Endothelial cell of umbilical vein (primary cell): Measurements from ENCODE around the gene SIGMAR1. TPM values are rescaled to one million over a fixed set of nuclear protein-coding genes. Genes with fewer than 3 reads are reported as not detected.

Experiments used
- BruUV-seq: library from RNA; stranded (reverse); fragments of 400-500 nt; replicated peaks from 2 replicates; lab custom pipeline; 2021; lab: Mats Ljungman, UMichigan
- CTCF ChIA-PET: fragments of 300-600, 350-600 bp; sonication (Branson Sonifier 250); formaldehyde crosslinking; loops from one replicate; lab custom pipeline; 2021; ENCODE audit warnings: antibody characterized with exemption, inconsistent platforms; lab: Charles Lee
- POLR2A ChIA-PET: fragments of 300-600, 350-600 bp; sonication (Branson Sonifier 250); formaldehyde crosslinking; loops from one replicate; lab custom pipeline; 2021; ENCODE audit warnings: antibody characterized with exemption, inconsistent platforms; lab: Charles Lee
- DNase-seq: peaks from one replicate; pipeline ENCODE4 v3.0.0-alpha.2; 2011; ENCODE audit warnings: low read depth, low spot score
- FAIRE-seq: peaks from 2 replicates; lab custom pipeline; 2011; peaks lifted over from hg19 to GRCh38; lab: Jason Lieb, UNC
- H2AFZ ChIP-seq: 2 replicates; pipeline ENCODE4 v1.6.0; 2012; ENCODE audit warnings: low read depth, low read length, control low read depth, inconsistent platforms
- H3K27ac ChIP-seq: 2 replicates; pipeline ENCODE4 v1.5.1; 2011; ENCODE audit warnings: low read depth, mild to moderate bottlenecking, control low read depth, low read length, moderate library complexity; ENCODE audit not compliant: insufficient read depth
- H3K27me3 ChIP-seq, 2 experiments: 2 replicates each; pipeline versions ENCODE4 v1.6.0 to v1.6.1; 2011; ENCODE audit warnings: low read length in 2 of 2, mixed read lengths in 1 of 2; ENCODE audit not compliant: control insufficient read depth in 2 of 2, insufficient read depth in 2 of 2
- H3K36me3 ChIP-seq, 2 experiments: 2 replicates in 1 of 2; 3 replicates in 1 of 2; pipeline ENCODE4 v1.5.1; 2011; ENCODE audit warnings: low read length in 2 of 2, mild to moderate bottlenecking in 1 of 2, moderate library complexity in 1 of 2; ENCODE audit not compliant: control insufficient read depth in 2 of 2, insufficient read depth in 2 of 2; ENCODE audit errors: extremely low read depth in 1 of 2
- H3K4me1 ChIP-seq: 3 replicates; pipeline ENCODE4 v1.5.1; 2011; ENCODE audit warnings: mild to moderate bottlenecking, low read length; ENCODE audit not compliant: control insufficient read depth, insufficient read depth; ENCODE audit errors: extremely low read depth
- H3K4me2 ChIP-seq: 2 replicates; pipeline ENCODE4 v1.6.1; 2011; ENCODE audit warnings: low read length, control low read depth, mixed read lengths; ENCODE audit not compliant: insufficient read depth
- H3K4me3 ChIP-seq, 3 experiments: fragments of 200-600 bp in 1 of 3; sonication (generic), shearing (Covaris generic) in 1 of 3; replicated peaks in 1 of 3; 2 replicates each; pipeline ENCODE4 v1.5.1; 2011 to 2016; ENCODE audit warnings: control low read depth in 3 of 3, low read length in 3 of 3, mild to moderate bottlenecking in 2 of 3, inconsistent platforms in 1 of 3, low read depth in 1 of 3, moderate library complexity in 1 of 3; ENCODE audit not compliant: insufficient read depth in 1 of 3
- H3K79me2 ChIP-seq: 2 replicates; pipeline ENCODE4 v1.6.0; 2012; ENCODE audit warnings: low read length, inconsistent platforms; ENCODE audit not compliant: control insufficient read depth, insufficient read depth
- H3K9ac ChIP-seq: replicated peaks from 2 replicates; pipeline ENCODE3; 2011; ENCODE audit warnings: low read length, control low read depth; ENCODE audit not compliant: insufficient read depth; ENCODE audit errors: extremely low read depth
- H3K9me1 ChIP-seq: replicated peaks from 3 replicates; pipeline ENCODE4 v1.6.0; 2011; ENCODE audit warnings: mild to moderate bottlenecking, low read length; ENCODE audit not compliant: control insufficient read depth, insufficient read depth; ENCODE audit errors: extremely low read depth
- H3K9me3 ChIP-seq: replicated peaks from 2 replicates; pipeline ENCODE4 v1.5.1; 2012; ENCODE audit warnings: low read length, inconsistent platforms; ENCODE audit not compliant: control insufficient read depth, insufficient read depth
- H4K20me1 ChIP-seq: replicated peaks from 2 replicates; pipeline ENCODE3; 2011; ENCODE audit warnings: mild to moderate bottlenecking, low read length; ENCODE audit not compliant: control insufficient read depth, insufficient read depth; ENCODE audit errors: extremely low read depth
- EZH2 ChIP-seq: IDR thresholded peaks from 2 replicates; pipeline ENCODE4 v1.6.1; 2012; ENCODE audit warnings: borderline replicate concordance, low read depth, mild to moderate bottlenecking, moderate library complexity, low read length, inconsistent platforms; ENCODE audit not compliant: severe bottlenecking
- FOS ChIP-seq: IDR thresholded peaks from 2 replicates; pipeline ENCODE4 v1.6.1; 2011; ENCODE audit warnings: mild to moderate bottlenecking, low read length, moderate library complexity, borderline replicate concordance; ENCODE audit not compliant: insufficient read depth
- GATA2 ChIP-seq: IDR thresholded peaks from 2 replicates; pipeline ENCODE4 v1.7.0; 2011; ENCODE audit warnings: low read depth, mild to moderate bottlenecking, moderate library complexity, mixed read lengths, low read length; ENCODE audit not compliant: insufficient read length, insufficient read depth
- JUN ChIP-seq: IDR thresholded peaks from 2 replicates; pipeline ENCODE4 v1.6.1; 2011; ENCODE audit warnings: borderline replicate concordance, low read depth; ENCODE audit not compliant: insufficient read length, insufficient read depth
- MYC ChIP-seq: IDR thresholded peaks from one replicate; pipeline ENCODE4 v1.6.1; 2011; ENCODE audit warnings: mild to moderate bottlenecking, low read depth, low read length
- POLR2A ChIP-seq: IDR thresholded peaks from 2 replicates; pipeline ENCODE4 v1.6.1; 2012; ENCODE audit warnings: low read depth, mild to moderate bottlenecking, control low read depth, low read length
- POLR2AphosphoS5 ChIP-seq: IDR thresholded peaks from 2 replicates; pipeline ENCODE4 v1.6.1; 2012; ENCODE audit warnings: low read depth, mild to moderate bottlenecking, control low read depth, low read length, moderate library complexity; ENCODE audit not compliant: insufficient read depth
- dilution Hi-C: fragments of 300-500 bp; cut with MboI; formaldehyde crosslinking; loops from one replicate; pipeline ENCODE4 v1.15.0; 2019; ENCODE audit warnings: low sequenced_read_pairs; ENCODE audit not compliant: extremely low pct_ligation_motif_present
- intact Hi-C: fragments of 100-400 bp; cut with micrococcal nuclease; formaldehyde crosslinking; loops from one replicate; pipeline ENCODE4 v1.10.0; 2022
- polyA plus RNA-seq, 4 experiments: library from polyadenylated mRNA; depleted of rRNA in 3 of 4; stranded (reverse) in 3 of 4; unstranded in 1 of 4; fragments of >200 nt; gene quantifications; 2 replicates each; pipeline versions ENCODE4 v1.2.1 to v1.2.3, GENCODE V29; 2011 to 2012; ENCODE audit warnings: missing spikeins in 1 of 4
- total RNA-seq: library from RNA; stranded (reverse); gene quantifications from 2 replicates; pipeline ENCODE4 v1.2.3, GENCODE V29; 2021
- TF ChIP-seq, protein P1 (sequence below): IDR thresholded peaks from 2 replicates; pipeline ENCODE4 v1.6.1; 2011; ENCODE audit not compliant: insufficient read depth, insufficient read length
- TF ChIP-seq, protein P2 (sequence below), 2 donors: IDR thresholded peaks; 1 replicate in 1 of 2; 2 replicates in 1 of 2; pipeline ENCODE4 v1.5.1; 2011; ENCODE audit warnings: low read length in 2 of 2, mild to moderate bottlenecking in 2 of 2, moderate library complexity in 2 of 2, control low read depth in 1 of 2, inconsistent platforms in 1 of 2, low read depth in 1 of 2; ENCODE audit not compliant: insufficient read depth in 1 of 2; ENCODE audit errors: extremely low read depth in 1 of 2

Gene SIGMAR1
- total and polyA plus RNA-seq, 2 donors (not counting 3 experiments of a cell fraction or from before 2014, with no cell fraction given), result 78.4 to 81.2 TPM

DNA sequence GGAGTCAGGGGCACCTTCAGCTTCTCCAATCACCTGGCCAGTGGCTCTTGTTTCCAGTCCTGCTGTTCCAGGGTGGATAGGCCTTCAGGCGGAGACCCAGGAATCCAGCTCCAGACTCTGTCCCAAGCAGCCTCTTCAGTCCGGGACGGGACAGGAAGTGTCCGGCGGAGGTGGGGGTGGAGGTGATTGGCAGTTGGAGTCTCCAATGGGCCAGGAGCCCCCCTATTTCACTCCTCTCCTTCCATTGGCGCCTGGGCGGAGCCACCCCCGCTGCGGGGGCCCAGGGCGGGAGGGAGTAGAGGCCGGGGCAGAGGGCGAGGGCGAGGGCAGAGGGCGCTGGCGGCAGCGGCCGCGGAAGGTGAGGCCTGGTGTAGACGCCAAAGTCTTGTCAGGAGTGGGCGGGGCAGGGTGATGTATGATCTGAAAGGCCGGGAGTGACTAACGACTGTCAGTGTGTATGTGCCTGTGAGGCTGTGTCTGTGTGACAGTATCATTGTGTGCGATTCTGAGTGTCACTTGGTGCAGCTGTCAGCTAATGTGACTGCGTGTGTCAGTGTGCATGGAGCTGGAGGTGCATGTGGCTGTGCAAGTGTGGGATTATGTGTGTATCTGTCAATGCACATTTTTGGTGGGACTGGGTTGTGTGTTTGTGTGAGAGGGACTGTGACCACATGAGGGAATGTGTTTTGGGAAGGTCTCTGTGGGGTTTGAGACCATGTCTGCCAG is 14.5 kb upstream of the SIGMAR1 start, which contains the start of gene IL11RA:
Gene IL11RA (plus strand): TSS at position 310 of the 726 bp plus-strand sequence. CDS start 3,033 bp downstream, outside the sequence.
- H3K27me3 ChIP-seq, result no peaks in the 10 kb centered on the region
- peaks cover 6% of the 10 kb centered on the region for H3K79me2 ChIP-seq
- POLR2A ChIA-PET, result no interaction called here
- DNase-seq (peak; percentile 82), FAIRE-seq (peak; percentile 90)
- no peak within 1 kb of the TSS for H3K27ac ChIP-seq
- peak within 1 kb of the TSS; percentile 0 to 27 (median 13) for H3K4me3 ChIP-seq
- dilution Hi-C loops (no loop called here), intact Hi-C loops (loop anchor here (1.0 kb wide), 1 partner anchor 13 kb away; no protein-coding TSS in a partner anchor)
- no TSS peak for BruUV-seq
- peaks cover 32% of the 10 kb centered on the region for H3K4me1 ChIP-seq
- H4K20me1 ChIP-seq, result no peaks in the 10 kb centered on the region
- CTCF ChIA-PET, result interaction anchor here (1.0 to 1.6 kb wide), 3 partner anchors 9 to 18 kb away, joined by 3 to 8 read pairs (median 6); no protein-coding TSS in a partner anchor
- H3K36me3 ChIP-seq, result peaks cover 0 to 14% of the 10 kb centered on the region in 2 experiments
- H3K9me1 ChIP-seq, result no peaks in the 10 kb centered on the region
- H3K9me3 ChIP-seq, result no peaks in the 10 kb centered on the region
- peak within 1 kb of the TSS; percentile 12 for H3K9ac ChIP-seq
- peak within 1 kb of the TSS; percentile 43 for H2AFZ ChIP-seq
- TF ChIP-seq, protein P1, sequence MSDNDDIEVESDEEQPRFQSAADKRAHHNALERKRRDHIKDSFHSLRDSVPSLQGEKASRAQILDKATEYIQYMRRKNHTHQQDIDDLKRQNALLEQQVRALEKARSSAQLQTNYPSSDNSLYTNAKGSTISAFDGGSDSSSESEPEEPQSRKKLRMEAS, result no peak
- no peak for TF ChIP-seq POLR2A
- no peak for TF ChIP-seq MYC
- no peak for TF ChIP-seq GATA2
- no peak for TF ChIP-seq EZH2
- TF ChIP-seq, protein P2, sequence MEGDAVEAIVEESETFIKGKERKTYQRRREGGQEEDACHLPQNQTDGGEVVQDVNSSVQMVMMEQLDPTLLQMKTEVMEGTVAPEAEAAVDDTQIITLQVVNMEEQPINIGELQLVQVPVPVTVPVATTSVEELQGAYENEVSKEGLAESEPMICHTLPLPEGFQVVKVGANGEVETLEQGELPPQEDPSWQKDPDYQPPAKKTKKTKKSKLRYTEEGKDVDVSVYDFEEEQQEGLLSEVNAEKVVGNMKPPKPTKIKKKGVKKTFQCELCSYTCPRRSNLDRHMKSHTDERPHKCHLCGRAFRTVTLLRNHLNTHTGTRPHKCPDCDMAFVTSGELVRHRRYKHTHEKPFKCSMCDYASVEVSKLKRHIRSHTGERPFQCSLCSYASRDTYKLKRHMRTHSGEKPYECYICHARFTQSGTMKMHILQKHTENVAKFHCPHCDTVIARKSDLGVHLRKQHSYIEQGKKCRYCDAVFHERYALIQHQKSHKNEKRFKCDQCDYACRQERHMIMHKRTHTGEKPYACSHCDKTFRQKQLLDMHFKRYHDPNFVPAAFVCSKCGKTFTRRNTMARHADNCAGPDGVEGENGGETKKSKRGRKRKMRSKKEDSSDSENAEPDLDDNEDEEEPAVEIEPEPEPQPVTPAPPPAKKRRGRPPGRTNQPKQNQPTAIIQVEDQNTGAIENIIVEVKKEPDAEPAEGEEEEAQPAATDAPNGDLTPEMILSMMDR (IDR thresholded peaks at IDR 0.05; ENCODE audit: extremely low read depth in 1 of 2, insufficient read depth in 1 of 2, low read depth in 1 of 2, low read length in 2 of 2), result no peak
- no peak for TF ChIP-seq FOS
- TF ChIP-seq POLR2AphosphoS5, result no peak
- no peak for TF ChIP-seq JUN
- H3K4me2 ChIP-seq, result peak within 1 kb of the TSS; percentile 44
